ENCODE measurements around the gene HYCC1. TPM values are rescaled to one million over a fixed set of nuclear protein-coding genes. Genes with fewer than 3 reads are reported as not detected.

HYCC1 gene
- total and polyA plus RNA-seq, 2 donors (not counting 1 experiment from before 2014, with no cell fraction given), result 7.0 to 40.8 TPM

DNA sequence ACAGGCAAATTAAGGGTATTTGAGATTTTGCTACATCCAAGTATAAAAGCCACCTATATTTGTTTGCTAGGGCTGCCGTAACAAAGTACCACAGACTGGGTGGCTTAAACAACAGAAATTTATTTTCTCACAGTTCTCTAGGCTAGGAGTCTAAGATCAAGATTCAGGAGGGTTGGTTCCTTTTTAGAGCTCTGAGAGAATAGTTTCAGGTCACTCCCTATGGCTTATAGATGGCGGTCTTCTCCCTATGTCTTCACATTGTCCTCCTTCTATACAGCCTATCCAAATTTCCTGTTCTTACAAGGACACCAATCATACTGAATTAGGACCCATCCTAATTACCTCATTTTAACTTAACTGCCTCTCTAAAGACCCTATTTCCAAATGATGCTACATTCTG, 11.2 kb downstream of the HYCC1 start:
- DNase-seq (no peak), ATAC-seq (ENCODE audit: low read depth) (no peak)
- Histone ChIP-seq H3K79me2 (ENCODE audit: control insufficient read depth, insufficient read depth, low read length) (peaks cover 96% of the 10 kb centered on the region), H3K9ac (ENCODE audit: low read length) (no peak overlapping the region), H3K36me3 (replicated peaks in 1 of 2; ENCODE audit: control extremely low read depth in 1 of 2, control insufficient read depth in 1 of 2, extremely low read depth in 1 of 2, insufficient read depth in 2 of 2, low read length in 1 of 2) (no peaks in the 10 kb centered on the region), H3K27ac (ENCODE audit: low read length in 2 of 2) (peak overlapping the region in 1 of 2 donors; percentile 29), H3K4me2 (replicated peaks; ENCODE audit: low read depth, low read length, poor library complexity, severe bottlenecking) (no peak overlapping the region), H3K4me1 (ENCODE audit: control insufficient read depth in 2 of 2, insufficient read depth in 2 of 2, low read length in 2 of 2) (peaks cover 17 to 54% of the 10 kb centered on the region in 2 donors), H2AFZ (ENCODE audit: insufficient read depth, low read depth, low read length, poor library complexity, severe bottlenecking) (no peak overlapping the region), H4K20me1 (ENCODE audit: control insufficient read depth, insufficient read depth, low read length, poor library complexity, severe bottlenecking) (peaks cover 23% of the 10 kb centered on the region), H3K9me3 (ENCODE audit: control extremely low read depth in 1 of 3, control insufficient read depth in 2 of 3, insufficient read depth in 1 of 3, low read length in 2 of 3) (no peaks in the 10 kb centered on the region), H3K4me3 (ENCODE audit: control extremely low read depth in 1 of 5, extremely low read depth in 1 of 5, insufficient read depth in 1 of 5, low read depth in 2 of 5, low read length in 4 of 5) (no peak overlapping the region), H3K27me3 (replicated peaks in 1 of 4; ENCODE audit: control extremely low read depth in 1 of 4, control insufficient read depth in 3 of 4, insufficient read depth in 4 of 4, low read length in 3 of 4) (no peaks in the 10 kb centered on the region)
- WGBS (ENCODE audit: insufficient coverage), result no CpG with 5 or more reads among the region's 2 CpGs
- no peak overlapping the region for H3K27ac Mint-ChIP-seq
- ChIA-PET POLR2A (no interaction called here), CTCF (interaction anchor here (1.0 to 1.4 kb wide), 2 partner anchors 16 to 53 kb away, joined by 3 to 4 read pairs; no protein-coding TSS in a partner anchor)
- TF ChIP-seq, protein P1, sequence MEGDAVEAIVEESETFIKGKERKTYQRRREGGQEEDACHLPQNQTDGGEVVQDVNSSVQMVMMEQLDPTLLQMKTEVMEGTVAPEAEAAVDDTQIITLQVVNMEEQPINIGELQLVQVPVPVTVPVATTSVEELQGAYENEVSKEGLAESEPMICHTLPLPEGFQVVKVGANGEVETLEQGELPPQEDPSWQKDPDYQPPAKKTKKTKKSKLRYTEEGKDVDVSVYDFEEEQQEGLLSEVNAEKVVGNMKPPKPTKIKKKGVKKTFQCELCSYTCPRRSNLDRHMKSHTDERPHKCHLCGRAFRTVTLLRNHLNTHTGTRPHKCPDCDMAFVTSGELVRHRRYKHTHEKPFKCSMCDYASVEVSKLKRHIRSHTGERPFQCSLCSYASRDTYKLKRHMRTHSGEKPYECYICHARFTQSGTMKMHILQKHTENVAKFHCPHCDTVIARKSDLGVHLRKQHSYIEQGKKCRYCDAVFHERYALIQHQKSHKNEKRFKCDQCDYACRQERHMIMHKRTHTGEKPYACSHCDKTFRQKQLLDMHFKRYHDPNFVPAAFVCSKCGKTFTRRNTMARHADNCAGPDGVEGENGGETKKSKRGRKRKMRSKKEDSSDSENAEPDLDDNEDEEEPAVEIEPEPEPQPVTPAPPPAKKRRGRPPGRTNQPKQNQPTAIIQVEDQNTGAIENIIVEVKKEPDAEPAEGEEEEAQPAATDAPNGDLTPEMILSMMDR (IDR thresholded peaks at IDR 0.05), result no peak
- no peak for TF ChIP-seq EZH2 (IDR thresholded peaks at IDR 0.05; ENCODE audit: borderline replicate concordance, insufficient read depth, low read depth, low read length, poor library complexity, severe bottlenecking)
- H3K4me1 Mint-ChIP-seq, result peaks cover 59% of the 10 kb centered on the region
- intact Hi-C loops (cut with micrococcal nuclease), result loop anchor here (1.0 kb wide), 1 partner anchor 8 kb away; no protein-coding TSS in a partner anchor
- no peaks in the 10 kb centered on the region for H3K27me3 Mint-ChIP-seq
- no peaks in the 10 kb centered on the region for H3K9me3 Mint-ChIP-seq (ENCODE audit: insufficient read depth)
- H3K4me3 Mint-ChIP-seq, result no peak overlapping the region

DNA sequence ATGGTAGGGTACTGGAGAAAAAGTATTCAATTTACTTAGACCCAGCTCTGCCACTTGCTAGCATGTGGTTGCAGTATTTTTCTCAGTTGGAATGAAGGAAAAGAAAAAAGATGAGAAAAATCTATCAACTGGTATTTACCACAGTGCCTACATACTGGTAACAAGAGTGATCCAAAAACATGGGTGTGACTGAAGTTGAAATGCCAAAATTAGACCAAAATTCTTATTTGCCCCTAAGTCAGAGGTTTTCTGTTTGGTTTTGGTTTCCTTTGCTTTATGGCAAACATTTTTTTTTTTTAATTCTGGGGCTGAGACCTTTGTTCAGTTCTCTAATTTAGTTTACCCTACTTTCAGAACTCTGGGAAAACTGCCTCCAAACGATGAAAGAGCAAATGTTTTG, 12.3 kb downstream of the HYCC1 start:
- ATAC-seq (ENCODE audit: low read depth) (no peak), DNase-seq (no peak)
- Mint-ChIP-seq H3K27ac (peak overlapping the region; percentile 17), H3K4me1 (peaks cover 63% of the 10 kb centered on the region), H3K27me3 (no peaks in the 10 kb centered on the region), H3K9me3 (ENCODE audit: insufficient read depth) (no peaks in the 10 kb centered on the region), H3K4me3 (no peak overlapping the region)
- no peak for TF ChIP-seq EZH2 (IDR thresholded peaks at IDR 0.05; ENCODE audit: borderline replicate concordance, insufficient read depth, low read depth, low read length, poor library complexity, severe bottlenecking)
- TF ChIP-seq, protein P1 (IDR thresholded peaks at IDR 0.05), result no peak
- Histone ChIP-seq H3K27me3 (replicated peaks in 1 of 4; ENCODE audit: control extremely low read depth in 1 of 4, control insufficient read depth in 3 of 4, insufficient read depth in 4 of 4, low read length in 3 of 4) (no peaks in the 10 kb centered on the region), H3K9ac (ENCODE audit: low read length) (peak overlapping the region; percentile 23), H3K4me1 (ENCODE audit: control insufficient read depth in 2 of 2, insufficient read depth in 2 of 2, low read length in 2 of 2) (peaks cover 17 to 54% of the 10 kb centered on the region in 2 donors), H3K9me3 (ENCODE audit: control extremely low read depth in 1 of 3, control insufficient read depth in 2 of 3, insufficient read depth in 1 of 3, low read length in 2 of 3) (no peaks in the 10 kb centered on the region), H2AFZ (ENCODE audit: insufficient read depth, low read depth, low read length, poor library complexity, severe bottlenecking) (no peak overlapping the region), H3K36me3 (replicated peaks in 1 of 2; ENCODE audit: control extremely low read depth in 1 of 2, control insufficient read depth in 1 of 2, extremely low read depth in 1 of 2, insufficient read depth in 2 of 2, low read length in 1 of 2) (no peaks in the 10 kb centered on the region), H3K4me3 (ENCODE audit: control extremely low read depth in 1 of 5, extremely low read depth in 1 of 5, insufficient read depth in 1 of 5, low read depth in 2 of 5, low read length in 4 of 5) (no peak overlapping the region), H3K27ac (ENCODE audit: low read length in 2 of 2) (peak overlapping the region in 1 of 2 donors; percentile 63), H4K20me1 (ENCODE audit: control insufficient read depth, insufficient read depth, low read length, poor library complexity, severe bottlenecking) (peaks cover 22% of the 10 kb centered on the region), H3K79me2 (ENCODE audit: control insufficient read depth, insufficient read depth, low read length) (peaks cover 92% of the 10 kb centered on the region), H3K4me2 (replicated peaks; ENCODE audit: low read depth, low read length, poor library complexity, severe bottlenecking) (peak overlapping the region; percentile 57)
- intact Hi-C loops (cut with micrococcal nuclease), result loop anchor here (1.0 kb wide), 1 partner anchor 9 kb away; no protein-coding TSS in a partner anchor
- ChIA-PET POLR2A (no interaction called here), CTCF (no interaction called here)
- WGBS (ENCODE audit: insufficient coverage), result no CpG with 5 or more reads among the region's 1 CpG

Measured in B cell (primary cell).